HG02840 (cell line): ENCODE results near the gene MACO1.

Experiments
- ATAC-seq: cut with Tn5 transposase; IDR thresholded peaks from one replicate; pipeline ENCODE4 v1.9.1; 2021; ENCODE audit warnings: mild to moderate bottlenecking, moderate library complexity, moderate number of reproducible peaks; ENCODE audit not compliant: unreplicated experiment, low FRiP score

MACO1 gene

DNA sequence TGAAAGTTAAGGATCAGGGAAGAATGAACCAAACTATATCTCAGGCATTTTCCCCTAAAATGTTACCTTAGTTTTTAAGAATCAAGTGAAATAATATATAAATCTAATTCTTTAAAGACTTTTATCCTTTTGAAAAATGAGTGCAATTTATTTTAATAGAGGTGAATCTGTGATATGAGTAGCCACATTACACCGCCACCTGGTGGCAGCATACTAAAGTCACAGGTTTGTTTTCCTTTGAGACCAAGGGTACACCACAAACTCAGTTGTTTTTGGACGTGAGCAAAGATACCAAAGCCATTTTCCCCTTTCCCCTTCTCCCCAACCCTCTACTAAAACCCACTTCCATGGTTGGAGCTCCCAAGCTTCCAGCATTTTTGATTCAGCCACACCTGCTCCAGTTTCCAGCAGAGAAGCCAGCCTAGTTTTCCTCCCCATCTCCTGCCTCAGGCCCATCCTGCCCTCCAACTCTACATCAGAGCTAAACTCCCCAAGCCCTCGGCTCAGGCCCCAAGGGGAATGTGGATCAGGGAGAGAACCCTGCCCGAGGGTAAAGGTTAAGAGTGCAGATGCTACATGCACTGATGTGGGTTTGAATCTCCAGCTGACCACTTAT is 89.9 kb downstream of the MACO1 start:
- no peak for ATAC-seq

DNA sequence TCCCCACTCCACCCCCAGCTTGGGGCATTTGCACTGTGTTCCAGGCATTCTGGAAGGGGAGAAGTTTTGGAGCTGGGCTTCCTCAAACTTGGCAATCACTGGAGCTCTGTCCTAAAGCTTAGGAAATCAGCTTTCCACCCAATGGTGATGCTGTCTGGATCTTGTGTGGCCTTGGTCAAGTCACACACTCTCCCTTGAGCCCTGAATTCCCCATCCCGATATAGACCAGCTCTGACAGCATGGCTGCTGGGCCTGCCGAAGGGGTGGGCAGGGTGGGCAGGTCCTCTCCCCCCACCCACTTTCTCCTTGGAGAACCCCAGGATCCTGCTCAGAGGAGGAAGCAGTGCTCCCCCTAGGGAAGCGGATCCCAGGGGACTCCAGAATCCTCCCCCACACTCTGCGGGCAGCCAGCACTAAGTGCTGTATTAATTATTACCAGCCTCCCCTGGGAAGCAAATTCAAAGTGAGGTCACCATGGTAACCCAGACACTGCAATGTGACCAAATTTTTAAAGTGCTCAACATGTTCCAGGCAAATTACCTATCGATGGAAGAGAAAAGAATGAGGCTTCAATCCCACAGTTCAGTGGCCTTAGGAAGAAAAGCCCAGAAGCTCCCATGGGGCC is 91.4 kb downstream of the MACO1 start:
- ATAC-seq, result no peak

DNA sequence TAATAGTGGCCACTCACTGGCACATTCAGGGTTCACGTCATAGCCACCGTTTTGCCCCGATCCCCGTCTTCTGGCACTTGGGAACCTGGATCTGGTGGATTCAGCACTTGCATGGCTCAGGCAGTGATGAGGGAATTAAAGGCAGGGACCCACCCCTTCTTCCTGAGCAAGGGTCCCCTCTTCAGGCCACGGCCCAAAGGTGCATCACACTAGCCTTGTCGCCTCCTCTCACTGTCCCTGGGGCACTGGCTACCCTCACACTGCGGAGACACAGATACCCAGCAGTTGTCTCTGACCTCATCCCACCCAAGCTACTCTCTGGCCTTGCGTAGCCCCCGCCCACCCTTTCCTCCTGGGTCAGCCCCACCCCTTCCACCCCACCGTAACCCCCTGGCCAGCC is 92.8 kb downstream of the MACO1 start:
- ATAC-seq, result no peak

DNA sequence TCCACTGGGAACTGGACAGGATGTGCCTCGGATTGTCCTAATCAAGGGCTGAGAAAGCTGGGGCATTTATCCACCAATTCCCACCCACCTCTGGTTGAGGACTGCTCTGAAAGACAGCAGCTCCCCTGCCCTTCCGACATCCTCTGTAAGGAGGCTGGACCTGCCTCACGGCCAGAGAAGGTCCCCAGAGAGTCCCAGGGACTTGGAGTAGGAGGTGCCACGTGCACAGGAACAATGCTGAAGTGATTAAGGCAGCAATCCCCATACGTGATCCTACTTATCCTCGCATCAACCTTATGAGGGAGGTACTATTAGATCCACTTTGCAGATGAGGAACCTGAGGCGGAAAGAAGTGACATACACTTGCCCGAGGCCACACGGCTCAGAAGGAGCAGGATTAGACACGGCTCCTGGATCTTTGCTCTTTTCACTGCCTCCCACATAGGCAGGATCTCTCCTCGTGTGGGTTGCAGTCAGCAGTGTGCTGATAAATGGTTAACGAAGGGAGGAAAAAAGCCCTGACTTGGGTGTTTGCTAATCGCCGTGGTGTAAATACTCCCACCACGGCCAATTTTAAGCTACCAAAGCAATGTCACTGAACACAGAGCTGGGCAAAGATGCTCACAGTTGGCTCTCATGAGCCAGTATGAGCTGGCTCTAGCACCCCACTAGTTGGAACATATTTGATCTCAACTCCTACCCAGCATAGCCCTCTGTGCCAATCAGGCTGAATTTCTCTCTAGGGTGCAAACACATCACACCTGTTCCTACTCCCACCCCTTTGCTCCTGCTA is 94.1 kb downstream of the MACO1 start:
- no peak for ATAC-seq

DNA sequence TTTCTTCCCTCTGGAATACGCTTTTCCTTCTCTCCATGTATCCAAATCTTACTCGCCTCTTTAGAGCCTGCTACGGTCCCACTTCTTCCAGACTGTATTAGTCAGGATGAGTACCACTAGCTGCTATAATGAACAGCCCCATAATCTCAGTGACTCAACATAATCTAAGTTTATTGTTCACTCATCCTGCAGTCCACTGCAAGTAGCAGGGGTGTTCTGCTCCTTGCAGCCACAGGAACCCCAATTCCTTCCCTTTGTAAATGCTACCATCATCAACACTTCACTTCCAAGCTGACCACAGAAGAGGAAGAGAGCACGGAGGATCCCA is 94.6 kb downstream of the MACO1 start:
- ATAC-seq, result no peak

DNA sequence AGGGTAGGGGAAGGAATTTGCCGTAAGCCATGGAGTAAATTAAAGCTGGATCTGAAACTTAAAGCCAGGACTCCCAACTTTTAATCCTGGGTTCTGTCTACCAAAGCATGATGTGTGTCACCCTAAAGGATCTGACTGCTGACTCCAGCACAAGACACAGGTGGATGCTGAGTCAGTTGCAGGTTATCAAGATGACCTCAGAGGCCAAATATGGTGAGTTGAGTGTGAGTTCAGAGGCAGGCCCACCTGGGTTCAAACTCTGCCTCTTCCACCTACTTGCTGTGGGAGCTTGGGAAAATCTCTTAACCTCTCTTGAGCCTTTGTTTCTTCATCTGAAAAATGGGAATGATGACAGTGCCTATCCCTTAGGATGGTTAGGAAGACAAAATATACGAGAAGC is 96.1 kb downstream of the MACO1 start:
- ATAC-seq, result no peak

DNA sequence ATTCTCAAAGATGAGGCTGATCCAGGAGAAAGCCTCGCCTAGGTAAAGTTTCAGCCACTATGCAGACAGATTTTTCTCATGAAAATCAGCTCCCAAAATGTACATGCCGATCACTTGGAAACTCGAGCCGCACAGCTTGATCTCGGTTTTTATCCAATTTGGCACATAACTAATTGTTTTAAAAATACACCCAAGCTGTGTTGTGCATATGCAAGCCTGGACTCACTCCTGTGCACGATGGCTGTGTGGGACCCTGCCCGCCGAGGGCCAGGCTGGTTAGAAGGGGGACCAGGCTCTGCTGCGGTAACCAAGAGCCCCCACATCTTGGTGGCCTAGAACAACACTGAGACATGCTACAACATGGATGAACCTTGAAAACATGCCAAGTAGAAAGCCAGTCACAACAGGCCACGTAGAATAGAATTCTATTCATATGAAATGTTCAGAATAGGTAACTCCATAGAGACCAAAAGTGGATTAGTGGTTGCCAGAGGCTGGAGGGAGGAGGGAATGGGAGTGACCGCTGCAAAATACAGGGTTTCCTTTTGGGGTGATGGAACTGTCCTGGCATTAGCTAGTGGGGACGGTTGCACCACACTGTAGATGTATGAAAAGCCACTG is 96.6 kb downstream of the MACO1 start:
- ATAC-seq, result no peak

DNA sequence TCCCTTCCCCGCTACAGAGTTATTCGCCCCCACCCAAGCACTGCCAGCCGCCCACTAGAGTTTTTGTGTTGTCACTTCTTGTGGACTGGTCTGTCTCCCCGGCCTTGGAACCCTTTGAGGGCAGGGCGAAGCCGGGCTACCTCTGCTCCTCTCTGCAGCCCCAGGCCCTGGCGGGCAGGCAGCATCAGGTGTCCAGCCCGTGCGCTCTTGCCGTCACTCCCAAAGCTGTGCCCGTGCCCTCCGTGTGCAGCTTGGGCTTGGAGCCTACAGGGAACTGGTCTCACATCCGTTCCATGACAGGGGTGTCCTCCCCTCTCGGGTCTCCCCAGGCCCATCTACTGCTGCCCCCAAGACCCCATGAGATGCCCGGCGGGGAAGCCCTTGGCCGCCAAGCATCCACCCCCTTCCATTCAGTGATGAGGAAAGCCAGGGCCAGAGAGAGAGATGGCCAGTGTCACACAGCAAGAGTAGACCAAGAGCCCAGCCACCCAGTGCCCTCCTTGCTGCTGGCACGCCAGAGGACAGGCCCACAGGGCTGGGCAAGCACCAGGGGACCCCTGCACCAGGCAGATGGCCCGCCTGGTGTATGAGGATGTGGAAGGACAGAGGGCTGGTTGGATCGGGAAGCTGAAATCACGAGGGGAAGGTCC is 97.4 kb downstream of the MACO1 start:
- no peak for ATAC-seq

DNA sequence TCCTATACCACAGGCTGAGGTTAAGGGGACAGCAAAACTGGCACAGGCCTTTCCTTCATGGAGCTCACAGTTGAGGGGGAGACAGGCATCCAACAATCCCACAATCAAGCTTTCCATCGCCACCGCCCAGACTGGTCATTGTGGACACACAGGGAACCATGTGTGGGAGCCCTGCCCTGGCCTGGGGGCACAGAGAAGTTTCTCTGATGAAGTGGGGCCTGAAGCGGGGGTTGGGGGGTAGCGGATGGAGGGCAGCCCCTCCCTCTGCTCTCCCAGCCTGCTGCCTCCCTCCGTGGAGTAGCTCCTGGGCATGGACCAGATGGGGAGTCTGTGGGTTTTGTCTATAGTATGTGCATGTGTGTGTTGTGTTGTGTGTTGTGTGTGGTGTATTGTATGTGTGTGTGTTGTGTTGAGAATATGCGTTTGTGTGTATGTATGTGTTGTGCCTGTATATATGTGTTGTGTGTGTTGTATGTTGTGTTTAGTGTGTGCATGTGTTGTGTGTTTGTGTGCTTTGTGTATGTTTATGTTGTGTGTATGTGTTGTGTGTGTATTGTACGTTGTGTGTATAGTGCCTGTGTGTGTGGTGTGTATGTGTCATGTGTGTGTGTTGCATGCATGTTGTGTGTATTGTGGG is 98.3 kb downstream of the MACO1 start:
- ATAC-seq, result no peak

DNA sequence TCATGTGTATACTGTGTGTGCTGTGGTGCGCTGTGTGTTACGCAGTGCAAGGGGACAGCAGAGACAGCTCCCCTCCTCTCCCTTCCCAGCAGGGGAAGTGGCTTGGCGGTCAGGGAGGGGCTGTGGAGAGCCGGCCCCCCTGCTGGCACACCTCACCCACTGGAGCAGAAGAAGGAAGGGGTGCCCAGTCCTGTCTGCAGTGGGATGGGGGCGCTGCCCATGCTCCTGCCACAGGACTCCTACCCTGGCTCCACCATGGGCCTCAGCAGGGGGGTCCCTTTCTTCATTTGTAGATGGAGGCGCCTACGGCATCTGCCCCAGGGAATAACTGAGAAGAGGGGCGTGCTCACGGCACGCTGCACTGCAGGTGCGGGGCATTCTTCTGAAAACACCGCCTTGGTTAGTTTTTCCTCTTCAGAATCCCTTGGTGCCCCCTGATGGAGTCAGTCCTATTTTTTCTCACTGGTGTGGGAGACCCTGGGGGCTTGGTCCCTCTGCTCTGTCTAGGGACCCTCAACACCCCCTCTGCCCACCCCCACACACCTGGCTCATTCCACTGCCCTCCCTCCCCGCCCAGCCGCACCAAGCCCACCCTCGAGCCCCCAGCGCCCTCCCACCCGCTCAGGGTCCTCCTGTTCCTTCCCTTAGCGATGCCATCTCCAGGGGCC is 99.0 kb downstream of the MACO1 start:
- no peak for ATAC-seq

DNA sequence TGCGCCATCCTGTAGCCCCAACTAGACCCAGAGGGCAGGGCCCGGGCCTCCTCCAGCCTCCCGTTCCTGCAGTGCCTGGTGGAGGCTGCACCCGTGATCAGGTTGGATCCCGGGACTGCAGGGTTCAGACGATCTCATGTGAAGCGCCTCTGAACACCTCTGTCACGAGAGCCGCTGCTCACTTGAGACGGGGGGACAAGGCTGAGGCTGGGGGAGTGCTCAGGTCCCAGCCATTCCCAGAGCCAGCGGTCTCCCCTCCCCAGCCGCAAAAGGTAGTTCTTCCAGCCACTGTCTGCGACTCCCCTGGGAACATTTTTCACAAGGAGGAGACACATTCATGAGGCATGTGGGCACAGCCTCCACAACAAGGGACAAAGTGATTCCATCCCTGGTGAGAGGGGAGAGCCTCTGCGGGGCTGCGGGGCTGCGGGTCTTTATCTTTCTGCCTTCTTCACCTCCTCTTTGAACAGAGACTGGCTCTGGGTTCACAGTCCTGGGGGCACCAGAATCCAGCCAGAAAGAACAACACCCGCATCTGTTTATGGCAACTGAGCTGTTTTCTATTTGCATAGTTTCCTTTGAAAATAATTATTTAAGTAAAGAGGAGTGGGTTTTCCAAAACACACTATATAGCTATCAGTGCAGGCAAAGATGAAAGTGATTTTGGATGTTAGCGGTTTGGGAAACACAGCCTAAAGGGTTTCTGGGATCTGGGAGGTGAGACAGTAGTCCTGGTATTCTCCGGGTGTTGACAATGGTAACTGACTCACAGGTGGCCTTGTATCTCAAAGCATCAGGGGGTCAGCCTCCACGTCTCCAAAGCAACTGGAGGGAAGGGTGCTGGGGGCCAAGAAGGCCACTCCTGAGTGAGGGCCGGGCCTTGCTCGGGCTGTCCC is 99.7 kb downstream of the MACO1 start:
- no peak for ATAC-seq

DNA sequence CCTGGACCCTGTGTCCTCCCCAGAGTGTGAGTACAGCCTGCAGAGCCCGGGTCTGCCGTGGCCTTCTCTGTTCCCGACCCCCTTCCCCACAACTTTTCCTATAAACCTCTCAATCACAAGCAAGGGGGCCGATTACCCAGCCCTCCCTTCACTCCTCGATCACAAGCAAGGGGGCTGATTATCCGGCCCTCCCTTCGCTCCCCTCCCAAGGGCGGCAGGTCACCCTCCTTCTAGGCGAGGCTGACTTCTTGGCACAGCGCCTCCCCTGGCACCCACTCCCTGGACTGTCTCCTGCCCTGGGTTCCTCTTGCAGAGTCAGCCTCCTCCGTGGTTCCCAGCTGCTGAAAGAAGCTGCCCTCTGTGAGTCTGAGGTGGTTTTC is 100.4 kb downstream of the MACO1 start:
- no peak for ATAC-seq

DNA sequence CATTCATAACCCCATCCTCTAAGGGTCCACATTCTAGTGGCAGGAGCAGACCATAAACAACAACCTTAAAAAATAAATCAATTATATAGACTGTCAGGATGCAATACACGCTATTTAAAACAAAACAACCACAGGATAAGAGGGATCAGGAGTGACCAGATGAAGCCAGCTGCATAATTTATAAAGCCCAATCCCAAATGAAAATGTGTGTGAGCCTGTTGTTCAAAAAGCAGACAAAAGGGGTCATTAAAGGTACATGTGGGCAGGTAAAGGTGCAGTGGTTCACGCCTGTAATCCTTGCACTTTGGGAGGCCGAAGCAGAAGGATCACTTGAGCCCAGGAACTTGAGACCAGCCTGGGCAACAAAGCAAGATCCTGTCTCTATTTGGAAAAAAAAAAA is 102.3 kb downstream of the MACO1 start:
- no peak for ATAC-seq

DNA sequence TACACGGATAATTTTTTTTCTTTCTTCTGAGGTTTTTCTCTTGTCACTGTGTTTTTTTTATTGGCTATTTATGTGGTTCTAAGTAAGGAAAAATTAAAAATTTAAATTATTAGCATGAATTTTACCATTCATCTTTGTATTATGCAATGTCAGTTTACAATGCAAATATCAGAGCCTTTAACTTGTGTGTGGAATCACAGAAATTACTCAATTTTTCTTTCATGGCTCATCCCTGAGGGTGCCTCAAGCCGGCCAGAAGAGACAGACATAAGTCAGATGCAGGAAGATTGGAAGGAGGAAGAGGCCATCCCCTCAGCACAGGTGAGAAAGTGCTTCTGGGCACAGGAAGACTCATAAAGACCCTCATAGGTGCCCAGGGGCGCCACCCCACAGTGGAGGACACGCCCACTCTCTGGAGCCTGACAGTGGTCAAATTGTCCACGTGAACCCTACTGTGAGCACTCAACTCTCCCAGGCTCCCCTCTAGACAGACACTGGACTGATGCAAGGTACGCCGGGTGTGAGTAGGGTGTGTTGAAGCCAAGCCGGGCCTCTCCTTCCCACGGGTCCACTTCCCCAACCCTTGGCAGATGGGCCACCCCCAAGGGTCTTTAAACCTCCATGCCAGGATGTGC is 103.2 kb downstream of the MACO1 start:
- no peak for ATAC-seq

DNA sequence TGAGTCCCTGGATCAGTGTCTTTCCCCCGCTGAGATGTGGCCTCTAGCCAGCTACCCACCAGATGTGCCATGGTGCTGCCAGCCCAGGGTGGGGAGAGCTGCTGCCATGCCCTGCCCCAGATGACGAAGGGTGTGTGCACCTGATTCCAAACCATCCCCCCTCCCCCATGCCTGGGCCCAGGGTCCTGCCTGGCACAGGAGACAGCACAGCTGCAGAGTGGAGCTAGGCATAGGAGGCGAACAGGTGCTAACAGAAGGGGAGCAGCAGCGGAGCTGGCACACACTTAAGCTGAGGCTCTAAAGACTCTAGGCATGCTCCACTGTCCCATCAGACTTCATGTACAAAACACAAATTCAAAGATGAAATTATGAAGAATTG is 103.7 kb downstream of the MACO1 start:
- no peak for ATAC-seq

DNA sequence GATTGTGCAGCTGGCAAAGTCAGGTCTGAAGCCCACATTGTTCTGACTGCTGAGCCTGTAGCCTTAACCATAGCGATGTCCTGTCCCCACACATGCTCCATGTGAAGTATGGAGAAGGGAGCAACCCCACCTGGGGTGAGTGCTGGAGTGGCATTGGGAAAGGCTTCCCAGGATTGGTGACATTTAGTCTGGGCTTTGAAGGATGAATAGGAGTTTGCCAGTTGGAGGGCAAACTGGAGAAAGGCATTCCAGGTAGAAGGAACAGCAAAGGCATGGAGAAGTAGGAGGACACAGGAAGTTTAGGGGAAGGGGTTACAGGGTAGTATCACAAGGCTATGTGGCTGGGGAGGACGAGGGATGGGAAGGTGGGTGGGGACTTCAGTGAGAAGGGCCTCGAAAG is 105.4 kb downstream of the MACO1 start:
- no peak for ATAC-seq

DNA sequence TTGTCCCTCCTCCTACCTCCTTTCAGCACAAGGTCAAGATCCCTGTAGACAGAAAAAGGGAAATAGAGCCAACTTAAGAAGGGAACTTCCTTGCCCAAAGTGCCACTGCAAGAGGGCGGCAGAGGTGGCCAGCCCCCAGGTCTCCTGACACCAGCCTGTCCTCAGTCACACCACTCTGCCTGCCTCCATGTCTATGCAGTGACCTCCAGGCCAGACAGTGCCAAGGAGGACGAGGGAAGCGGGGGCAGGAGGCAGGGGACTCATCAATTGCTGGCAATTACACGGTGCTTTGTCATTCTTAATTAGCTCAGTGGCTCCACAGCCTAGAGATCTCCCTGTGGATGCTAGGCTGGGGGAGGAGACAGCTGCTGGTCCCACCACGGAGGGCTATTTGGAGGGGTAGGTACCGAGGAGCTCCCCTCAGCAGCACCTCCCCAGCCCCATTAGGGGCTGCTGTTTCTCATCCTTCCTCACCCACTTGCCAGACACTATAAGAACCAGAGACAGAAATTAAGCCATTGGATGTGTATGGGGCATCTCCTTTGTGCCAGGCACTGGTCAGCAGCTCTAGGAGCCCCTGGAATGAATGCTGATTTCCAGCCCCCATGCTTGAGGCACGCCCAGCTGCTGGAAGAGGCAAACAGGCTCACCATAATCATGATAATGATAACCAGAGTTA is 106.6 kb downstream of the MACO1 start:
- ATAC-seq, result no peak

DNA sequence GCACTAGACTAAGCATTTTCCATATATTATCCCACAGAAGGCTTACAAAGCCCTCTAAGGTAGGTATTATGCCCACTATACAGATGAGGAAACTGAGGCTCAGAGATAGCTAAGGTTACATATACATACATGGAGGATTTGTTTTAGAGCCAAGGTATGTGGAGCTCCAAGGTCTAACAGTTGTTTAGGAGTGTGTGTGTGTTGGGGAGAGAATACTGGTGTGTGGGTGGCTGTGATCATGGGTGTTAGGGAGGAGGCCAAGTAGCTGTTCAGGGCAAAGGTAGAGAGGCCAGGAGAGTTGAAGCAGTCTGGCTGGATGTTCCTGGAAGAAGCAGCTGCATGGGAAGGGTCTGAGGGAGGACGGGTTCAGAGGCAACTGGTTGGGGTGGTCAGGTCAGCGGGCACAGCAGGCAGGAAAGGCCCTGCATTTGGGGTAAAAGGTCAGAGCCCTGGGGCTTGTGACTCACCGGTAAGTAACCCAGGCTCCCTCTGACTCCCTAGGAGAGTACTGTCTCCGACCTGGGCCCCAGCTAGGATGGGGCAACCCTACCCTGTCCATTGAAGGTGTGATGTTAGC is 107.6 kb downstream of the MACO1 start:
- ATAC-seq, result no peak
